Measurements from ENCODE around the gene GHRHR. TPM values are rescaled to one million over a fixed set of nuclear protein-coding genes. Genes with fewer than 3 reads are reported as not detected.

Gene GHRHR
- total and polyA plus RNA-seq, 11 donors: not detected

DNA sequence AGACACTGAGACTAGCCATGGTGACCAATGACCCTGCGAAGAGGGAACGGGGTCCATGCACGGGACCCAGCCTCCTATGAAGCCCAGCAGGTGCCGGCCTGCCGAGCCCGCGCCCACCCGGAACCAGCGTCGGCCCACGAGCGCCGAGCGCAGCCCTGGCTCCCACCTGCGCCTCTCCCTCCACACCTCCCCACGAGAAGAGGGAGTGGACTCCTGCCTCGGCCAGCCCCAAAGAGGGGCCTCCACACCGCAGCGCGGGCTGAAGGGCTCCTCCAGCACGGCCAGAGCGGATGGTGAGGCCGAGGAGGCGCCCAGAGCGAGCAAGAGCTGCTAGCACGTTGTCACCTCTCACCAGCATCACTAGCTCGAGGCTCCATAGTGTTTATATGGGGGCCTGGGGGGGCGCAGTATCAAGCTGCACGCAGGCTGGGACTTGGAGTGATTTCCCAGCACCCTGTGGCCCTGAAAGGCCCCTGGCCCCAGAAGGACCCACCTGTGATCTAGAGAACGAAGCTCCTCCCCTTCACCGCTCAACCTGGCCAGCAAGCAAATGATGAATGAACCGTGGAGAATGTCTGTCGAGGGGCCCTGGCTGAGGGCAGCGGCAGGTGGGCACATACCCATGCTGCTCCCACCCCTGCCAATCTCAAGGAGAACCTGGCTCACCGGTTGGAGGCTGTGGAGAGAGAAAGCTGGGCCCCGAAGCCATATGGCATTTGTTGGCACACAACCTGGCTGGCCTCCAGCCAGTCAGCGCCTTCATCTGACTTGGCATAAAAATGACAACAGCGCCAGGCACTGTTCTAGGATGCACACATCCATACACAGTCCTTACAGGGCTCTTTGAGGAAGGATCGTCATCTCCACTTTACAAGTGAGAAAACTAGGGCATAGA is 30.7 kb downstream of the GHRHR start:
- H3K36me3 ChIP-seq: no peaks in the 10 kb centered on the region
- ATAC-seq (no peak), DNase-seq (peak in 1 of 5 donors; percentile 19)
- no peak overlapping the region for H3K27ac ChIP-seq
- no peak overlapping the region for H3K4me3 ChIP-seq
- peaks cover 0 to 4% (median 0%) of the 10 kb centered on the region in 12 donors for H3K4me1 ChIP-seq
- H3K9me3 ChIP-seq: no peaks in the 10 kb centered on the region
- 93 to 96% (median 95%) methylated on average over 32 to 39 of the region's 39 CpGs for WGBS, 4 donors
- intact Hi-C loops (cut with DNase I): loop anchor here in 1 of 10 donors (10.0 kb wide), 1 partner anchor 60 kb away; the partner anchor contains the start of gene ADCYAP1R1
- TF ChIP-seq, protein P1, sequence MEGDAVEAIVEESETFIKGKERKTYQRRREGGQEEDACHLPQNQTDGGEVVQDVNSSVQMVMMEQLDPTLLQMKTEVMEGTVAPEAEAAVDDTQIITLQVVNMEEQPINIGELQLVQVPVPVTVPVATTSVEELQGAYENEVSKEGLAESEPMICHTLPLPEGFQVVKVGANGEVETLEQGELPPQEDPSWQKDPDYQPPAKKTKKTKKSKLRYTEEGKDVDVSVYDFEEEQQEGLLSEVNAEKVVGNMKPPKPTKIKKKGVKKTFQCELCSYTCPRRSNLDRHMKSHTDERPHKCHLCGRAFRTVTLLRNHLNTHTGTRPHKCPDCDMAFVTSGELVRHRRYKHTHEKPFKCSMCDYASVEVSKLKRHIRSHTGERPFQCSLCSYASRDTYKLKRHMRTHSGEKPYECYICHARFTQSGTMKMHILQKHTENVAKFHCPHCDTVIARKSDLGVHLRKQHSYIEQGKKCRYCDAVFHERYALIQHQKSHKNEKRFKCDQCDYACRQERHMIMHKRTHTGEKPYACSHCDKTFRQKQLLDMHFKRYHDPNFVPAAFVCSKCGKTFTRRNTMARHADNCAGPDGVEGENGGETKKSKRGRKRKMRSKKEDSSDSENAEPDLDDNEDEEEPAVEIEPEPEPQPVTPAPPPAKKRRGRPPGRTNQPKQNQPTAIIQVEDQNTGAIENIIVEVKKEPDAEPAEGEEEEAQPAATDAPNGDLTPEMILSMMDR (IDR thresholded peaks at IDR 0.05): no peak
- peaks cover 0 to 8% (median 0%) of the 10 kb centered on the region in 9 donors for H3K27me3 ChIP-seq

DNA sequence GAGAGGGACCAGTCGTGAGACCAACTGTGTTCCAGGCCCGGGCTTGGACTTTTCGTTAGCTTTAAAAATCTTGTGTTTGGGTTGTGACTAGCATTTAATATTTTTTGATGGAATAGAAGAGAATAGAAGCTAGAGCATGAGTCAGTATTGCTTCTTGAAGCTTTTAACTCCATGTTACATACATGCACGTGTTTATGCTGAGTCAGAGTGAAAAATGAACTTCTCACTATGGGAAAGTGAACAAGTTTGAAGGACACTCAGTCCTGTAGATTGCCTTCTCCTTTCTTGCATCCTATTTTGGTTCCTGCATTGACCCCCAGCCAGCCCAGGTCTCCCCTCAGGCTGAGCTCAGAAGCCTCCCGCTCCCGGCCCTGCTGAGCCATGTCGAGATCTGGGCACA is 31.8 kb downstream of the GHRHR start:
- Histone ChIP-seq H3K9me3 (no peaks in the 10 kb centered on the region), H3K27ac (no peak overlapping the region), H3K36me3 (no peaks in the 10 kb centered on the region), H3K4me1 (peaks cover 0 to 8% (median 0%) of the 10 kb centered on the region in 12 donors), H3K4me3 (no peak overlapping the region), H3K27me3 (peaks cover 0 to 6% (median 0%) of the 10 kb centered on the region in 9 donors)
- 87 to 91% (median 90%) methylated on average over 7 of the region's 7 CpGs for WGBS, 4 donors
- TF ChIP-seq POLR2A (IDR thresholded peaks at IDR 0.05): no peak
- TF ChIP-seq, protein P1 (IDR thresholded peaks at IDR 0.05): no peak
- intact Hi-C loops (cut with DNase I): loop anchor here in 1 of 10 donors (10.0 kb wide), 1 partner anchor 59 kb away; the partner anchor contains the start of gene ADCYAP1R1
- DNase-seq: no peak
- no peak for ATAC-seq

DNA sequence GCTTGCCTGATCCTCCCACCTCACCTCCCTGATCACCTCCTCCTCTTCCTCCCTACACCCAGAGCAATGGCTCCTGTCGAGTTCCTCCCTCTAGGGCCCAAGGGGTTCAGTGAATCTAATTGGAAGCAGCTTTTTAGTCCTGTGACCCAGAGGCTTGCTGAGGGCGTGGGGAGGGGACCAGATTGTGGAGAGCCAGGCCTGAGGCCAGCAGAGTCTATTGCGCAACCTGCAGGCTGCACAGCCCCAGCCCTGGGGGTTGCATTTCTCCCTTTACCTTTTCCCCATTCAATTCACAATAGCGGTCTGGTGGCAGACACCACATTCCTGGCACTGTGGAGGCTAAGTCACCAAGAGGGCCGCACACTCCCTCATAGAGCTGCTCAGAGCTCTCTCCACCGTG is 32.5 kb downstream of the GHRHR start:
- intact Hi-C loops (cut with DNase I): loop anchor here in 1 of 10 donors (10.0 kb wide), 1 partner anchor 59 kb away; the partner anchor contains the start of gene ADCYAP1R1
- Histone ChIP-seq H3K4me1 (peaks cover 0 to 8% (median 0%) of the 10 kb centered on the region in 12 donors), H3K27me3 (peaks cover 0 to 6% (median 0%) of the 10 kb centered on the region in 9 donors), H3K27ac (no peak overlapping the region), H3K4me3 (no peak overlapping the region), H3K9me3 (no peaks in the 10 kb centered on the region), H3K36me3 (no peaks in the 10 kb centered on the region)
- ATAC-seq: peak in 3 of 4 donors; percentile 43 to 66 (median 47)
- WGBS, 4 donors: 78 to 80% (median 79%) methylated on average over 6 of the region's 6 CpGs
- DNase-seq: peak in 3 of 5 donors; percentile 48 to 72 (median 68)
- TF ChIP-seq, protein P1 (IDR thresholded peaks at IDR 0.05): no peak
- no peak for TF ChIP-seq POLR2A (IDR thresholded peaks at IDR 0.05)

DNA sequence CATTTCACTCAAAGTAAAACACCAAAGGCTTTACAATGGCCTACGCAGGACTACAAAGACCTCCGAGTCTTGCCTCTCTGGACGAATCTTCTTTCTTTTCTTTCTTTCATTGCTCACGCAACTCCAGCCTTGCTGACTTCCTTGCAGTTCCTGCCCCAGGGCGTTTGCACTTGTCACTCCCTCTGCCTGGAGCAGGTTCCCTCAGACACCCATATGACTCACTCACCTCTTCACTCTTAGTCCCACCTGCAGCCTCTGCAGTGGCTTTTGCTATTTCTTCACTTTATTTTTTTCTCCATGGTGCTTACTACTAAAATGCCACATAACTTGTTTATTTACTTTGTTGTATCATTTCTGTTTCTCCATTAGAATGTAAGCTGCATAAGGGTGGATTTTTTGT is 33.1 kb downstream of the GHRHR start:
- Histone ChIP-seq H3K27ac (no peak overlapping the region), H3K9me3 (no peaks in the 10 kb centered on the region), H3K36me3 (no peaks in the 10 kb centered on the region), H3K27me3 (peaks cover 0 to 6% (median 0%) of the 10 kb centered on the region in 9 donors), H3K4me1 (peaks cover 0 to 8% (median 0%) of the 10 kb centered on the region in 12 donors), H3K4me3 (no peak overlapping the region)
- no peak for DNase-seq
- intact Hi-C loops (cut with DNase I): loop anchor here in 1 of 10 donors (10.0 kb wide), 1 partner anchor 58 kb away; the partner anchor contains the start of gene ADCYAP1R1
- 85 to 89% (median 87%) methylated on average over 5 of the region's 5 CpGs for WGBS, 4 donors
- no peak for TF ChIP-seq POLR2A (IDR thresholded peaks at IDR 0.05)
- TF ChIP-seq, protein P1 (IDR thresholded peaks at IDR 0.05): no peak
- ATAC-seq: no peak

Data from heart left ventricle (tissue), 16 donors.